HG03457 (cell line): Measurements from ENCODE around the gene SRGAP1.

ENCODE experiments used
- ATAC-seq: cut with Tn5 transposase; IDR thresholded peaks from one replicate; pipeline ENCODE4 v1.9.1; 2021; ENCODE audit warnings: moderate number of reproducible peaks; ENCODE audit not compliant: unreplicated experiment

SRGAP1 gene

DNA sequence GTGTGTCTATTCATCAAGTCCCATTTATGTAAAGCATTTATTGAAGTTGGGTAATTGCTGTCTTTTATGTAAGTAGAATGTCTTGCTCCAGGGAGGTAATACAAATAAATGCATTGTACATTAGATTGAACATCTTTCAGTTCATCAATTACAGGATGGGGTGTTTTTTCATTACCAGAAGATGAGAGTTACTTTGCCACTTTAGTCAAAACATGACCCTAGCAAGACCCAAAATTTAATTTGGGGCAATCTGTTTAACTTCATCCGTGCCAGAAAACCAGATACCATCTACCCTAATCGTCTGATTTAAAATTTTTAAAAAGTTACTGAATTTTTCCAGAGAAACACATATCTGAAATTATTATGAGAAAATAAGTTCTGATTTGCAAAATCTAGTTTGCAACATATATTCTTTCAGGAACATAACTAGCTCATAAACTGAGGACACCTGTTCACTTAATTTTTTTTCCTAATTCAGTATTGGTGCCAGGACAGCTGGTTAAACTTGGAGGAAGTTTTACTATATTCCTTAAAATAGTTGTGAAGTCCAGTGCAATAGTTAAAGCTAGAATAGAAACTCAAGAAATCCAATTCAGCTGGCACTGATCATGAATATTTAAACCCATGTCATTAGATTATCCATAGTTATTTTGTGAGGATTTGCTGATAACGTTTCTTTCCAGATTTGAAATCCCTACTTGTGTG, 114.5 kb downstream of the SRGAP1 start:
- ATAC-seq: no peak

DNA sequence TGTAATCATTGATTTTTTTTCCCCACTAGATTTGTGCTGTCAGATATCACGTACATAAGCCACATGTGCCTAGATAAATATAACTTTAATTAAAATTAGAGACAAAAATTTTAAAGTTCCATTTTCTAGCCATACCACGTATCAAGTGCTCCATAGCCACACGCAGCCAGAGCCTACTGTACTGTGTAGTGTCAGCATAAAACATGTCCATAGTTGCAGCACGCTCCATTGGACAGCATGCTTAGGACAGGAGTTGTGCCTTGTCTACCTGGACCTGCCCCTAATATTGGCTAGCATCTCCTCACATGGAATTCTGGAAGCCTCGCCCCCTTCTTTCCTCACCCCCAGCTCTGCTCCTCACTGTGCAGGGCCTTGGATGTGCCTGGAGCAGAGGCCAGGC, 116.5 kb downstream of the SRGAP1 start:
- ATAC-seq: no peak

DNA sequence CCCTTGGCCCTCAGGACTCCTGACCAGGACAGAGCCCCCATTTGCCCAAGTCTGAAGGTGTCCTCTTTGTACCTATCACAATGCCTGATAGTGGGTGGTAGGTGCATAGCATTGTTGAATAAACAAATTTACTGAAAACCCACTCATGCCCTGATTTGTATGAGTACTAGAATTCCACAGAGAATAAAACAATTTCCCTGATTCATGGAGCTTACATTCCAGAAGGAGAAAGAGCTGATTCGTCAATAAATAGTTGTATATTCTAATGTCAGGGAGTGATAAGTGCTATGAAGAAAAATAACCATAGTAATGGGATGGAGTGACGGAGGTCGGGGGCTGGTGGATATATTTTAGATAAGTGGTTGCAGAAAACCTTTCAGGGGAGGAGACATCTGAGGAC, 117.0 kb downstream of the SRGAP1 start:
- ATAC-seq: no peak

DNA sequence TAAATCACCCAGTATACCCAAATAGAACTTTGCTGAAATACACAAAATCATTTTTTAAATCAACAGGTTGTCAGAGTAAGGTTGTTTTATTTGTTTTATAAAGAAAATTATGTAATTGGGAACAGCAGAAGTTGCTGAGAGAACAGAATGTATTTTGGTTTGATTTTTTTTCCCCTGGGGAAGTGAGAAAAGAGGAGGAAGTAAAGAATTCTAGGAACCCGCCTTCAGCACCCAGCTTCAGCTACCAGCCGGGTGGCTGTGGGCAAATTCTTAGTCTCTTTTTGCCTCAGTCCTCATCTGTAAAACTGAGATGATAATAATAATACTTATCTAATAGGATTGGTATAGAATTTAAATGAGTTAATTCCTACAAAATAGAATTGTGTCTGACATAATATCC, 119.4 kb downstream of the SRGAP1 start:
- no peak for ATAC-seq

DNA sequence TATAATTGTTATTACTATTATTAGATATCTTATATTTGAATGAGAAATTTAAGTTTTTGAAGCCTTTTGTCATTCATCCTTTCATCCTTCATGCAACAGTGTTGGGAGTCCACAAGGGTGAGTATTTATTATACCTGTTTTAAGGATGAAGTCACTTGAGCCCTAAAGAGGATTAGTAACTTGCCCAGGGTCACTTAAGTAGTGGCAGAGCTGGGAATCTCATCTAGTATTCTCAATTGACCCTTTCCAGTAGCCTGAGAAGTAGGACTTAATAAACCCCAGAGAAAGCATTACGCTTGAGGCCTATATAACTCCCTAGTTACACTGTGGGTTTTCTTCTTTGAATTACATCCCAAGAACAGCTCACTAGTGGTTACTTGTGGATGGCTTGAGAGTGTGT, 119.8 kb downstream of the SRGAP1 start:
- no peak for ATAC-seq

DNA sequence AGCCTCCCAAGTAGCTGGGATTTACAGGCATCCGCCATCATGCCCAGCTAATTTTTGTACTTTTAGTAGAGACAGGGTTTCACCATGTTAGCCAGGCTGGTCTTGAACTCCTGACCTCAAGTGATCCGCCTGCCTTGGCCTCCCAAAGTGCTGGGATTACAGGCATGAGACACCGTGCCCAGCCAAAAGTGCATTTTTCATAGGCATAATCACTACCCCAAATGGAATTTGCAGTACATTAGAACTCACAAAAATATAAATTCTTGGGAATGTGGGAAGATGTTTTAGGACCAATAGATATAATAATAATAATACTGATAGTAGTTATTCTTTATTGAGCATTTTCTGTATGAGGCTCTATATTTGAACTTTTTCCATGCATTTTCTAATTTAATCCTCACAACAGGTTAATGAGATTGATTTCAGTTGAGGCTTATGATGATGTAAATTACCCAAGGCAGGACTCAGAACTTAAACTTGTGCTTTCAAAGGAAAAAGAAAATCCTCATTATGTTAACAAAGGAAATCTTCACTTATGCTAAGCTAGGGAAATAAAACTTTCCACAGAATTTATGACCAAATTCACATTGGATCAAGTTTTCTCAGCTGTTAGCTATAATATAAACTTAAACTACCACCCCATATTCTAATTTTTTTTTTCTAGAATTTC, 121.6 kb downstream of the SRGAP1 start:
- ATAC-seq: no peak

DNA sequence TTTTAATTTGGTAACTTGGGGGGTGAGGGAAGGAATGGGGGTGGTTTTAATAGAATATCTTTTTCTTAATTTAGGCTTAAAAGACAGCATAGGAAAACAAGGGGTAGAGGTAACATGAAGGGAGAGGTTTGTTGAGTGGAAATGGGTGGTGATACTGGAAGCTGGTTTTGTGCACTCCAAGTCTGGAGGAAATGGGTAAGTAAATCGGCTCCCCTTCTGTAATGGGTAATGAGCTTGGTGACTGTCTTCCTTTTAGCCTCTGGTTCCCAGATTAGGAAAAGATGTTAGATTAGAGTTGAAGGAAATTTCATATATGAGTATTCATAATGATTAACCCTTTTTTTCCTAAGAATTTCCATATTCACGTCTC, 122.1 kb downstream of the SRGAP1 start:
- no peak for ATAC-seq

DNA sequence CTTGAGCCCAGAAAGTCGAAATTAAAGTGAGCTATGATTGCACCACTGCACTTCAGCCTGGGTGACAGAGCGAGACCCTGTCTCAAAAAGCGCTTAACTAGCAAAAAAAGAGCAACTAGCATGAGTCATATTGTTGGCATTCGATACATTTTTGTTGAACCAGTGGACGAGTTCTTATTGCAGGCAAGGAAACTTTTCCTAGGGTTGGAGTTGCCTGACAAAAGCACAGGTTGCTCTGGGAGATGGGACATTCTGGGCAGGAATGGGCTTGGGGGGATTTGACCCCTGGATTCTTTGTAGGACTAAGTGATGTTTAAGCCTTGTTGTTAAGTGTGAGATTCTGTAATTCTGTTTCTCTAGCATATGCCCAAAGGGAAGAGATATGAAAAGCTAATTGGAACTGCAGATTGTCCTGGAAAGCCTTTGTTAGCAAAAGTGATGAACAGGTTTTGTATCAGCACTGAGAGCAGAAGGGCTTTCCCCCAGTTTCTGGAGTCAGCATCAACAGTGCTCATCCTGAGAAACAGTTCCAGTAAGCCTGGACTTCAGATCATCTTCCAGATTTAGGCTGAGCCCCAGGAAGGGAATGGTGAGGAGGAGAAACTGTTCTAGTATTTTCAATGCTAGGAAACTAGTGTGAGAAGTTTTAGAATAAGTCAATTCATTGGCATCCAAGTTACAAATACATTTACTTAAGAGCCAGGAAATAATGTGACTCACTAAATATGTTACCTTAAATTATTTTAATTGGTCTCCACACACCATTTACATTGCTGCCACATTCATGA, 123.1 kb downstream of the SRGAP1 start:
- no peak for ATAC-seq

DNA sequence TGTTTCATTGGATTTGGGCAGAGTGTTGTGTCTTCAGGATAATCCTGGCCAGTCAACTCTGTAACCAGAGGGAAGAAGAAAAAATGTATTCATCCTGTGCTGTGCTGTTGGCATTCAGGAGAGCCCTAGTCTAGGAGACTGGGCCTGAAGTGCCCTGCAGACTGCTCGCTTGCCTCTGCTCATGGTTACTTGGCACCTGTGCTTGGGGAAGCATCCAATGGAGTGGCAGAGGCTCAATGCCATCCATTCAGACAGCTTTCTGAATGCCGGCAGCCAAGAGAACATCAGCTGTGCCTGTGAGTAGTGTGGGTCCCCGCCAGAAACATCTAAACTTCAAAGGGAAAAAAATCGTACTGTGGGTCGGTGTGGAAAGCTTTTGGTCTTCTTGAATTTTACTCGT, 124.2 kb downstream of the SRGAP1 start:
- ATAC-seq: no peak

DNA sequence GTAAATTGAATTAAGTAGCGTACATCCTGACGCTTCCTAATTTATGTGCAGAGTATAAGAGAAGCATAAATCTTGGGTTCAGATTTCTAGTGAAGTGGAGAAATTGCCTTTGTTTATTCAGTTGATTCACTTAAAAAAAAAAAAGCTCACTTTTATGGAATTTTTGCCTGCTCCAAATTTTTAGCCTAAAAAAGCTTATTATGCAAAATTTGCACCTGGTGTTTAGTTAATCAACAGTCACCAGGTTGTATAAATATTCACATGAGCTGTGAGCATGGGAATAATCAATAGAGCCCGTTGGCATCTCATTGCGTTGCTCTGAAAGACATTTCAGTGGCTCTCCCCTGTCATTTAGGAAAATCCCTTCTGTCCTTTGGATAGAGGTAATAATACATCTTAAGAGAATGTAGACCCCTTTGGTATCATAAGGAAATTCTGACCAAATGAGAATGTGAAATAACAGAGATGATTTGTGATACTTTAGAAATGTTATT, 132.4 kb downstream of the SRGAP1 start:
- no peak for ATAC-seq

DNA sequence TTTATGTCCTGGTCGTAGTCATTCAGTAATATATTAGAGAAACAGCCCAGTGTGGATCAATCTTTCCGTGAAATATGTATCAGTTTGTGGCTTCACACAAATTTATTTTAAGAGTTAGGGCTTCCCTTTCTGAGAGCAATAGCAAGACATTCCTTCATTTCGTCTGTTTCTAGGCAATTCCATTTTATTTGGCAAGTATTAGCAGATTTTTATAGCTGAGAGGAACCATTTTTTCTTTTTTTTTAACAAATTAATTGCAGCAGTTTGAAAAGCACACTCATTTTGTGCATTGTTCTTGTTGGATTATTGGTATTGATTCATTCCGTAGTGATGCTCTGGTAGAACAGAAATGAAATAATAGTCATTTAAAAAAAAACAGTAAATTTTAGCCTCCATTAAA, 132.9 kb downstream of the SRGAP1 start:
- no peak for ATAC-seq

DNA sequence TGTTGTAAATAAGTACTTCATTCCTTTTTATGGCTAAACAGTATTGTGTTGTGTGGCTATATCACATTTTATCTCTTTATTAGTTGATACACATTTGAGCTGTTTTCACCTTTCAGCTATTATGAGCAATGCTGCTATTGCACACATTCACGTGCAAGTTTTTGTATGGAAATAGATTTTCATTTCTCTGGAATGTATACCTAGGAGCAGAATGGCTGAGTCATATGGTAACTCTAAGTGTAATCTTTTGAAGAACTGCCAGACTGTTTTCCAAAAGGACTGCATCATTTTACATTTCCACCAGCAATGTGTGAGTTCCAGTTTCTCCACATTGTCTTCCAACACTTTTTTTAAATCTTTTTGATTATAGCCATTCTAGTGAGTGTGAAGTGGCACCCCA, 134.0 kb downstream of the SRGAP1 start:
- no peak for ATAC-seq

DNA sequence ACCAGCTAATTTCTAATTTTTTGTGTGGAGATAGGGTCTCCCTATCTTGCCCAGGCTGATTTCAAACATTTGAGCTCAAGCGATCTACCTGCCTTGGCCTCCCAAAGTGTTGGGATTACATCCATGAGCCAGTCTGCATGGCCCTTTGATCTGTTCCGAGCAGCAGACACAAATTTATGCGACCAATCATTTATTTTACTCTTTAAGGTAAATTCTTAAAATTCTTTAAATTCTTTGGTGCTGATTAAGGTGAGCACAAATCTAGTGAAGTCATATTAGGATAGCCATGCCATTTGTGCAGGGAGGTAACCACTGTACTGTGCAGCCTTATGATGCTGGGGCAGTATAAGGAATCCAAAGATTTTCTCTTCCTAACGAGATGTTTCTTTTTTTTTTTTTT, 135.7 kb downstream of the SRGAP1 start:
- no peak for ATAC-seq

DNA sequence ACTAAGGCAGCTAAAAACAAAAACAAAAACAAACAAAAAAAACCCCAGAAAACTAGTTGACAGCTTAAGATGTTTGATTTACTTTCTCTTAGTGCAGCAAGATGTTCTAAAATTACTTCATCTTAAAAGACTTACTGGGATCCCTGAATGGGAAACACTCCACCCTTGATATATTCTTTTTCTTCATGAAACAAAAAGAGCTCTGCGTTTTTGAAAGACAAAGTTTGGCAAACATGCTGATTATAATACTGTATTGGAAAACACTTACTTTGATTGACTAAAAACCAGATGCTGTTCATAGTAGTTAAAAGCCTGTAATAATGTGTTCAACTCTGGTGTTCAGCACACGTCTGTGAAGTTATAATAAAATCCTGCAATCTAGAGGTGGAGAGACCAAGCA, 136.8 kb downstream of the SRGAP1 start:
- no peak for ATAC-seq

DNA sequence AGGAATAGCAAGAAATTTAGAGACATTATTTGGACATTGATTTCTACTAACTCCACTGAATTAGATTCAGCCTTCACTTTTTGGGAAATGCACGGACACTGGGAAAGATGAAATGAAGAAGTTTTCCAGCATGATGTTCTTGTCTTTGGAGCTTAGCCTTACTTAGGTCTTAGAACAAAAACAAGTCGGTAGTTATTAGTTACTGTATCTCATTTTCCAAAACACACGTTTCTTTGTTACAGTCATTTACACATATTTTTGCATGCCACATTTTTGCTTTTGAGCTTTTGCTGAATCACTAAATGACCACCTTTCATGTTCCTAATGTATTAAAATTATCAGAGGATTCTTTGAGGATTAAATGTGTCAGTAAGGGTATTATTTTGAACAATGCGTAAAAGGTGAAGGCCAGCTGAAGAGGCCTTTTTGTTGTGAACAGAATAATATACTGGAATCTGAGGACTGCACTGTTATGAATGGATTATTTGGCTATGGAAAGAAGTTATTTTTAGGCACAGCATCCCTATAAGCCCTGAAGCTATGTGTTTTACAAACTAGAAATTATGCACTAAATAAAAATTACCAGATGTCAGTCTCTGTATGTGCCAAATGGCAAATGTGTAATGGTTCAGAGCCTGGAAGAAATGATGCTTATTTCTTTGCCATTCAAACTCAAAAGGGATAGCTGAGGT, 138.2 kb downstream of the SRGAP1 start:
- ATAC-seq: no peak

DNA sequence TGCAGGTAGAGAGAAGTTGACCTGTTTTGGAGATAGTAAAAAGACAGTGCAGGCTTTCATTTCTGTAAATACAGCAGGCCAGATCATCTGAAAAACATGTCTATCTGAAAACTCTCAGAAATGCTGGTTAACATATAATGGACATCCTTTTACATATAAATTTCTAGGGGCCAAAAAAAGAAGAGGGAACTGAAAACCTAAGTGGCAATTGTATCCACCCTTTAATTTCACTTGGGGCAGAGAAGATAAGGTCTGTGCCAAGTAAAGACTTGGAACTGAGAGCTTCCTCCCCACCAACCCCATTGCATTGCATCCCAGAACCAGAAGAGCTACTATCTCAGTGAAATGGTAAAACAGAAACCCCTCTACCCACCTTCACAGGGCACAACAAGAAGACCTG, 141.0 kb downstream of the SRGAP1 start:
- no peak for ATAC-seq

DNA sequence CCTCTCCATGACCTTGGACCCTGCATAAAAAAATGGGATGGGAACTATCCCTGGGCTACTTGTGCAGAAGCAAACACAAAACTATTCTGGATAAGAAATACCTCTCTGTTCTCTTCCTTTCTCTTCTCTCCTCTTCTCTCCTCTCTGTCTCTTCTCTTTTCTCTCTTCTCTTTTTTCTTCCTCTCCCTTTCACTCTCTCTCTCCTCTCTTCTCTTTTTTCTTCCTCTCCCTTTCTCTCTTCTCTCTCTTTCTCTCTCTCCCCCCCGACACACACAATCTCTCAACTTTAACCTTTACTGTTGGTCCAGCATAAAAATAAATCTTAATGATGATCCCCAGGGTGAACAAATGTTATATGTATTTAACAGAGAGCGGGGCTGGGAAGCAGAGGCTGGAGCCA, 141.4 kb downstream of the SRGAP1 start:
- ATAC-seq: no peak

DNA sequence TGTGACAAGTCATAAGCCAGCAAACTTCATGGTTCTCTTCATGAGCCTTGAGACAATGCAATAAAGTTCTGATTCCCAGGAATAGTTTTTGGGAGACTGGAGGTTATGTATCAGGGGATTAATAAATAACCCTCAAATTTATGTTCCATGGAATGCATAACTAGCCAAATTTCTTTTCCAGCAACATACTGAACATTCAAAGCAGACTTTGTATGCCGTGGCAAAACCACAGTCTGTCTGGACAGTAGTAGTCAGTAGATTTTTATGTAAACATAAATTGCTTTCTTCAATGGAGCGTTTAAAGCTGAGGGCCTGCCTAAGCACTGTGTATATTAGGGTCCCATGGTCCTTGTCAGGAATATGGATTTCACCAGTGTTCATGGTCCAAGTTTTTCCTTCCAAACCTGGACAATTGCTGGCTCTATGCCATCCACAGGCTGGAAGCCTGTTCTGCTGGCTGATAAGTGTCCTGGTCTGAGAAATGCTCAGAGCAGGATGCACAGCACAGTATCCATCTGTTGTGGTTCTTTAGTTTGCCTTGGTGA, 144.9 kb downstream of the SRGAP1 start:
- no peak for ATAC-seq

DNA sequence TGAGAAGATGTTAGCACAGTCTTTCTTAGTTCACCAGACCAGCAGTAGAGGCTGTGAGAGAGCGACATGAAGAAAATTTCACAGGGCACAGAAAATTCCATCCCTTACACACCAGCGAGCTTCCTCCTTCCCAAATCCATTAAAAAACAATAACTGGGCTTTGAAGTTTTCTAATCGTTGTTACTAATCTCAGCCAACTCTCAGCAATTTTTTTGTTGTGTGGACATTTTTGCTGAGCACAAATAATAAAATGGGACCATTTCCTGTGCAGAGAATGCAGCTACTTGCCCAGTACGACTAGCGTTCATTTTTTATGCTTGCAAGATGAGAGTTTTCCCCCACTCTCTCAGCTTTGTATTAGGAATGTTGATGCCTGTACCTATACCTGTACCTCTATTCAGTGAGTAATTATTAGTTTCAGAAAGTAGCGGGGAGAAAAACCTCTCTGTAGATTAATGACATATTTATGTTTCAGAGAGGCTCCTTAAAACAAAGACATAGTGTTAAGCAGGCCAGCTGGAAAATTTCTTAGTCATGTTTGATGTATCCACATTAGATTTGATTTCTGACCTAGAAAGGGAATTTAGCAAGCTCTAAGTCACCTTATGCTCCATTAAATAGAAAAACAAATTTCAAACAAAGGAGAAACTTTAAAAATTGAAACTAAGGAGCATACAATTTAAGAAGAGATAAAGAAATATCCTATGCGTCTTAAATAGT, 146.5 kb downstream of the SRGAP1 start:
- ATAC-seq: no peak

DNA sequence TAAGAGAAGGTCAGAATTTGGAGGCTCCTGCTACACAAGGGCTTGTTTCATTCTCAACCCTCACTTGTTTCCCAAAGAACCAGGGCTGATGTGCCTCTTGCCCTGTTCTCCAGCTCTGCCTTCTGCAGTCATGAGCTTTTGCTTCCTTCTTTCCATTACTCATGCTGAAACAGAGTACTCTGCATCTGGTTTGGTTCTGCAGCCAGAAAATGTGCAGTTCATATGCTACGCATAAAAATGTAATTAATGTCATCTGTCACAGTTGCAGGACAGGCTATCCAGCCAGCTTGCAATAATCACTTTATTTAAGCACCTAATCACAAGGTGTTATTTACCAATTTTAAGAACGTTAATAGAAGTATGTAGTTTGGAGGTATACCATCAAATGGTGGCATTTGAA, 150.2 kb downstream of the SRGAP1 start:
- no peak for ATAC-seq
